Bronchial epithelial cell (primary cell): ENCODE data around the gene KIFC3. TPM values are rescaled to one million over a fixed set of nuclear protein-coding genes. Genes with fewer than 3 reads are reported as not detected.

ENCODE experiments used
- DNase-seq: peaks from one replicate; pipeline ENCODE4 v3.0.0-alpha.2; 2010; ENCODE audit warnings: low read depth
- FAIRE-seq: peaks from 2 replicates; lab custom pipeline; 2011; peaks lifted over from hg19 to GRCh38; lab: Jason Lieb, UNC
- H3K27me3 ChIP-seq: 2 replicates; pipeline ENCODE4 v1.5.1; 2011; ENCODE audit warnings: low read length; ENCODE audit not compliant: control insufficient read depth, insufficient read depth
- H3K36me3 ChIP-seq: 2 replicates; pipeline ENCODE4 v1.5.1; 2011; ENCODE audit warnings: low read length; ENCODE audit not compliant: control insufficient read depth, insufficient read depth
- H3K4me3 ChIP-seq: 2 replicates; pipeline ENCODE4 v1.5.1; 2011; ENCODE audit warnings: mild to moderate bottlenecking, low read depth, low read length, control low read depth
- CTCF ChIP-seq: IDR thresholded peaks from 2 replicates; pipeline ENCODE4 v1.5.1; 2011; ENCODE audit warnings: mild to moderate bottlenecking, moderate library complexity, low read length, control low read depth, inconsistent platforms; ENCODE audit not compliant: insufficient read depth, severe bottlenecking
- total RNA-seq: library from RNA; depleted of rRNA; stranded (reverse); fragments of >200 nt; gene quantifications from 2 replicates; pipeline ENCODE4 v1.2.1, GENCODE V29; 2014

The KIFC3 gene
- total RNA-seq, 1 donor from 2014 or later: 34.8 TPM

- FAIRE-seq: no peak
- Histone ChIP-seq H3K27me3 (no peaks in the 10 kb centered on the region), H3K4me3 (no peak overlapping the region), H3K36me3 (no peaks in the 10 kb centered on the region)
- no peak for TF ChIP-seq CTCF
- DNase-seq: no peak
Observed at GRCh38 chr16:57808589-57809228, 6.4 kb upstream of the KIFC3 start.

- peak; percentile 98 for DNase-seq
Observed at GRCh38 chr16:57807968-57808528, 5.8 kb upstream of the KIFC3 start.

GRCh38 chr16:57807252-57807967, 5.1 kb upstream of the KIFC3 start:
- Histone ChIP-seq H3K36me3 (no peaks in the 10 kb centered on the region), H3K27me3 (no peaks in the 10 kb centered on the region), H3K4me3 (no peak overlapping the region)
- FAIRE-seq (no peak), DNase-seq (no peak)
- no peak for TF ChIP-seq CTCF

More at GRCh38 chr16:57807968-57808528, 5.8 kb upstream of the KIFC3 start:
- Histone ChIP-seq H3K27me3 (no peaks in the 10 kb centered on the region), H3K4me3 (no peak overlapping the region), H3K36me3 (no peaks in the 10 kb centered on the region)
- no peak for TF ChIP-seq CTCF
- FAIRE-seq: no peak

GRCh38 chr16:57805176-57805575, 2.9 kb upstream of the KIFC3 start:
- Histone ChIP-seq H3K27me3 (no peaks in the 10 kb centered on the region), H3K36me3 (no peaks in the 10 kb centered on the region), H3K4me3 (no peak overlapping the region)
- TF ChIP-seq CTCF: no peak
- FAIRE-seq: no peak
- no peak for DNase-seq

- DNase-seq (no peak), FAIRE-seq (no peak)
- no peaks in the 10 kb centered on the region for H3K36me3 ChIP-seq
- H3K27me3 ChIP-seq: no peaks in the 10 kb centered on the region
- H3K4me3 ChIP-seq: no peak overlapping the region
- TF ChIP-seq CTCF: no peak
Observed at GRCh38 chr16:57804111-57804837, 2.0 kb upstream of the KIFC3 start.
